HepG2 (cell line): ENCODE measurements around the gene FCN3. TPM values are rescaled to one million over a fixed set of nuclear protein-coding genes. Genes with fewer than 3 reads are reported as not detected.

Source experiments
- CCAR2 ChIP-seq: fragments of 200-400 bp; formaldehyde crosslinking; optimal IDR thresholded peaks from 2 replicates; pipeline ENCODE3; 2018; ENCODE audit warnings: low read depth, mild to moderate bottlenecking, low read length, moderate library complexity
- ELF1 ChIP-seq: sonication (generic); formaldehyde crosslinking; IDR thresholded peaks from 2 replicates; pipeline ENCODE4 v1.4.0; 2020; ENCODE audit warnings: missing genetic modification reagents
- HNF4G ChIP-seq, 2 experiments: sonication (generic) in 1 of 2; formaldehyde crosslinking in 1 of 2; IDR thresholded peaks; 2 replicates each; pipeline versions ENCODE4 v1.4.0 to v1.6.1; 2011 to 2020; ENCODE audit warnings: borderline replicate concordance in 2 of 2, low read depth in 2 of 2, mild to moderate bottlenecking in 2 of 2, low read length in 1 of 2, missing genetic modification reagents in 1 of 2, moderate library complexity in 1 of 2
- IRF1 ChIP-seq: sonication (generic); formaldehyde crosslinking; IDR thresholded peaks from 2 replicates; pipeline ENCODE4 v1.4.0; 2020; ENCODE audit warnings: low read depth, mild to moderate bottlenecking, missing genetic modification reagents
- PHF5A ChIP-seq: IDR thresholded peaks from one replicate; pipeline ENCODE4 v1.6.1; 2018; ENCODE audit warnings: low read depth, missing genetic modification reagents; ENCODE audit not compliant: unreplicated experiment
- RBFOX2 ChIP-seq: fragments of 200-400 bp; formaldehyde crosslinking; IDR thresholded peaks from 2 replicates; pipeline ENCODE4 v1.6.1; 2017; ENCODE audit warnings: low read depth, mild to moderate bottlenecking, low read length
- RELA ChIP-seq: sonication (generic); formaldehyde crosslinking; IDR thresholded peaks from 2 replicates; pipeline ENCODE4 v1.4.0; 2020; ENCODE audit warnings: missing genetic modification reagents
- RFX5 ChIP-seq: IDR thresholded peaks from 2 replicates; pipeline ENCODE4 v1.6.1; 2011; ENCODE audit warnings: low read depth, low read length, improper control_type of control experiment
- SIX4 ChIP-seq: sonication (generic); formaldehyde crosslinking; IDR thresholded peaks from 2 replicates; pipeline ENCODE4 v1.4.0; 2020; ENCODE audit warnings: missing genetic modification reagents
- SP4 ChIP-seq: sonication (generic); formaldehyde crosslinking; IDR thresholded peaks from 2 replicates; pipeline ENCODE4 v1.8.1; 2023; ENCODE audit warnings: mild to moderate bottlenecking, missing genetic modification reagents
- ZBTB14 ChIP-seq: sonication (generic); formaldehyde crosslinking; IDR thresholded peaks from 2 replicates; pipeline ENCODE4 v1.4.0; 2020; ENCODE audit warnings: missing genetic modification reagents
- ZBTB7B ChIP-seq: sonication (generic); formaldehyde crosslinking; IDR thresholded peaks from 2 replicates; pipeline ENCODE4 v1.4.0; 2020; ENCODE audit warnings: missing genetic modification reagents
- ZFAT ChIP-seq: sonication (generic); formaldehyde crosslinking; conservative IDR thresholded peaks from 2 replicates; pipeline ENCODE4 v1.8.1; 2023; ENCODE audit warnings: missing genetic modification reagents, inconsistent platforms
- ZFP82 ChIP-seq: sonication (generic); formaldehyde crosslinking; IDR thresholded peaks from 2 replicates; pipeline ENCODE4 v1.5.1; 2020; ENCODE audit warnings: mild to moderate bottlenecking, missing genetic modification reagents, borderline replicate concordance
- ZNF230 ChIP-seq: sonication (generic); formaldehyde crosslinking; IDR thresholded peaks from 2 replicates; pipeline ENCODE4 v1.4.0; 2020; ENCODE audit warnings: mild to moderate bottlenecking, missing genetic modification reagents
- ZNF570 ChIP-seq: sonication (generic); formaldehyde crosslinking; IDR thresholded peaks from 2 replicates; pipeline ENCODE4 v1.4.0; 2020; ENCODE audit warnings: mild to moderate bottlenecking, missing genetic modification reagents, borderline replicate concordance
- ZNF598 ChIP-seq: sonication (generic); formaldehyde crosslinking; IDR thresholded peaks from 2 replicates; pipeline ENCODE4 v1.5.1; 2020; ENCODE audit warnings: mild to moderate bottlenecking, missing genetic modification reagents, borderline replicate concordance
- polyA plus RNA-seq, 8 experiments: library from polyadenylated mRNA; depleted of rRNA in 3 of 8; stranded (reverse) in 7 of 8; unstranded in 1 of 8; fragments of >200 nt; fragmentation: Illumina TruSeq in 4 of 8; extraction: Trizol in 4 of 8; gene quantifications; 2 replicates each; pipeline versions ENCODE4 v1.2.1 to v1.2.3, GENCODE V29; 2011 to 2016; ENCODE audit warnings: low read depth in 4 of 8, missing spikeins in 1 of 8, mixed read lengths in 1 of 8; ENCODE audit not compliant: insufficient read depth in 1 of 8
- total RNA-seq, 5 experiments: library from RNA; depleted of rRNA; stranded (reverse); fragments of >200 nt; fragmentation: Illumina TruSeq; extraction: Trizol; gene quantifications; 2 replicates each; pipeline ENCODE4 v1.2.3, GENCODE V29; 2016; ENCODE audit warnings: low read depth in 1 of 5
- TF ChIP-seq, protein P1 (sequence below): sonication (generic); formaldehyde crosslinking; IDR thresholded peaks from 2 replicates; pipeline ENCODE4 v1.9.0; 2021; ENCODE audit warnings: missing genetic modification reagents, borderline replicate concordance
- TF ChIP-seq, protein P2 (sequence below): IDR thresholded peaks from 2 replicates; pipeline ENCODE4 v1.6.1; 2016; ENCODE audit warnings: low read depth, borderline replicate concordance
- TF ChIP-seq, protein P3 (sequence below): conservative IDR thresholded peaks from 2 replicates; pipeline ENCODE4 v1.6.1; 2018; ENCODE audit warnings: missing genetic modification reagents
- TF ChIP-seq, protein P4 (sequence below): IDR thresholded peaks from 2 replicates; pipeline ENCODE4 v1.6.1; 2016; ENCODE audit warnings: missing biosample characterization, missing genetic modification reagents, low read depth

Gene FCN3
- total and polyA plus RNA-seq, 2 of the 13 experiments (the other 11 are each of a cell fraction or from before 2014, with no cell fraction given) = not detected

- TF ChIP-seq RBFOX2 (no peak), ZBTB7B (CRISPR knock-in tag) (peak; percentile 56; the same call in 1 of the 2 replicates), IRF1 (CRISPR knock-in tag) (peak; percentile 61; the same call in 1 of the 2 replicates), CCAR2 (no peak), ZNF230 (CRISPR knock-in tag) (no peak), SP4 (CRISPR knock-in tag) (peak; percentile 41; the same call in 1 of the 2 replicates), ZNF598 (CRISPR knock-in tag) (no peak), ZFP82 (CRISPR knock-in tag) (no peak), RELA (no peak), HNF4G (IDR thresholded peaks at IDR 0.05; ENCODE audit: borderline replicate concordance, low read depth, low read length) (no peak), HNF4G (CRISPR knock-in tag; IDR thresholded peaks at IDR 0.05; ENCODE audit: borderline replicate concordance, low read depth) (no peak), ZNF570 (no peak), PHF5A (CRISPR knock-in tag) (peak; percentile 41), SIX4 (CRISPR knock-in tag) (no peak), ZFAT (CRISPR knock-in tag) (no peak), ELF1 (CRISPR knock-in tag) (no peak), RFX5 (no peak), ZBTB14 (CRISPR knock-in tag) (no peak)
- TF ChIP-seq, protein P1, sequence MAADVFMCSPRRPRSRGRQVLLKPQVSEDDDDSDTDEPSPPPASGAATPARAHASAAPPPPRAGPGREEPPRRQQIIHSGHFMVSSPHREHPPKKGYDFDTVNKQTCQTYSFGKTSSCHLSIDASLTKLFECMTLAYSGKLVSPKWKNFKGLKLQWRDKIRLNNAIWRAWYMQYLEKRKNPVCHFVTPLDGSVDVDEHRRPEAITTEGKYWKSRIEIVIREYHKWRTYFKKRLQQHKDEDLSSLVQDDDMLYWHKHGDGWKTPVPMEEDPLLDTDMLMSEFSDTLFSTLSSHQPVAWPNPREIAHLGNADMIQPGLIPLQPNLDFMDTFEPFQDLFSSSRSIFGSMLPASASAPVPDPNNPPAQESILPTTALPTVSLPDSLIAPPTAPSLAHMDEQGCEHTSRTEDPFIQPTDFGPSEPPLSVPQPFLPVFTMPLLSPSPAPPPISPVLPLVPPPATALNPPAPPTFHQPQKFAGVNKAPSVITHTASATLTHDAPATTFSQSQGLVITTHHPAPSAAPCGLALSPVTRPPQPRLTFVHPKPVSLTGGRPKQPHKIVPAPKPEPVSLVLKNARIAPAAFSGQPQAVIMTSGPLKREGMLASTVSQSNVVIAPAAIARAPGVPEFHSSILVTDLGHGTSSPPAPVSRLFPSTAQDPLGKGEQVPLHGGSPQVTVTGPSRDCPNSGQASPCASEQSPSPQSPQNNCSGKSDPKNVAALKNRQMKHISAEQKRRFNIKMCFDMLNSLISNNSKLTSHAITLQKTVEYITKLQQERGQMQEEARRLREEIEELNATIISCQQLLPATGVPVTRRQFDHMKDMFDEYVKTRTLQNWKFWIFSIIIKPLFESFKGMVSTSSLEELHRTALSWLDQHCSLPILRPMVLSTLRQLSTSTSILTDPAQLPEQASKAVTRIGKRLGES (CRISPR knock-in tag) = no peak
- TF ChIP-seq, protein P2, sequence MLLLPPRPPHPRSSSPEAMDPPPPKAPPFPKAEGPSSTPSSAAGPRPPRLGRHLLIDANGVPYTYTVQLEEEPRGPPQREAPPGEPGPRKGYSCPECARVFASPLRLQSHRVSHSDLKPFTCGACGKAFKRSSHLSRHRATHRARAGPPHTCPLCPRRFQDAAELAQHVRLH (CRISPR knock-in tag) = no peak
- TF ChIP-seq, protein P3, sequence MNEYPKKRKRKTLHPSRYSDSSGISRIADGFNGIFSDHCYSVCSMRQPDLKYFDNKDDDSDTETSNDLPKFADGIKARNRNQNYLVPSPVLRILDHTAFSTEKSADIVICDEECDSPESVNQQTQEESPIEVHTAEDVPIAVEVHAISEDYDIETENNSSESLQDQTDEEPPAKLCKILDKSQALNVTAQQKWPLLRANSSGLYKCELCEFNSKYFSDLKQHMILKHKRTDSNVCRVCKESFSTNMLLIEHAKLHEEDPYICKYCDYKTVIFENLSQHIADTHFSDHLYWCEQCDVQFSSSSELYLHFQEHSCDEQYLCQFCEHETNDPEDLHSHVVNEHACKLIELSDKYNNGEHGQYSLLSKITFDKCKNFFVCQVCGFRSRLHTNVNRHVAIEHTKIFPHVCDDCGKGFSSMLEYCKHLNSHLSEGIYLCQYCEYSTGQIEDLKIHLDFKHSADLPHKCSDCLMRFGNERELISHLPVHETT (CRISPR knock-in tag) = no peak
- TF ChIP-seq, protein P4, sequence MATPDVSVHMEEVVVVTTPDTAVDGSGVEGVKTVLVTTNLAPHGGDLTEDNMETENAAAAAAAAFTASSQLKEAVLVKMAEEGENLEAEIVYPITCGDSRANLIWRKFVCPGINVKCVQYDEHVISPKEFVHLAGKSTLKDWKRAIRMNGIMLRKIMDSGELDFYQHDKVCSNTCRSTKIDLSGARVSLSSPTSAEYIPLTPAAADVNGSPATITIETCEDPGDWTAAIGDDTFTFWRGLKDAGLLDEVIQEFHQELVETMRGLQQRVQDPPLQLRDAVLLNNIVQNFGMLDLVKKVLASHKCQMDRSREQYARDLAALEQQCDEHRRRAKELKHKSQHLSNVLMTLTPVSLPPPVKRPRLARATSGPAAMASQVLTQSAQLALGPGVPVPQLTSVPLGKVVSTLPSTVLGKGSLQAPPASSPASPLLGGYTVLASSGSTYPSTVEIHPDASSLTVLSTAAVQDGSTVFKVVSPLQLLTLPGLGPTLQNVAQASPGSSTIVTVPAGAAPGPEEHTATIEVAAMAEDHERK (CRISPR knock-in tag) = no peak
Measured at GRCh38 chr1:27357281-27358037, 17.2 kb downstream of the FCN3 start (continued).
